ENCODE results near the gene ERCC6.

Gene ERCC6

DNA sequence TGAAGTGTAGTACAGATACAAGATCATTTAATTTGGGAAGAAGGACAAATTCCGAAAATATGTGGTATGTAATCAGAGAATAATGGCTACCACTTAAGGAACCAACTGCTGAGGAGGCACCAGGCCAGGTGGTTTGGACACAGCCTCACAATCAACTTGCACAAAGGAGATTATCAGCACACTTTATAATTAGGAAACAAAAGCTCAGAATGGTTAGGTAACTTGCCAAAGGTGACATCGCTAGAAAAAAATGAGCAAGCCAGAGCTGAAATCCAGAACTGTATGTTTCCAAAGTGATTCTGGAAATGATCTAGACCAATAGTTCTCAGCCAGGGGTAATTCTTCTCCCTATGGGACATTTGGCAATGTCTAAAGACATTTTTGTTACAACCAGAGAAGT is 36.6 kb downstream of the ERCC6 start:
- Histone ChIP-seq H3K36me3 (ENCODE audit: insufficient read depth, insufficient read length, low read length) (no peaks in the 10 kb centered on the region), H3K4me1 (ENCODE audit: insufficient read depth, insufficient read length) (no peaks in the 10 kb centered on the region), H3K9me3 (ENCODE audit: insufficient read depth, low read length) (no peaks in the 10 kb centered on the region), H3K27me3 (ENCODE audit: insufficient read depth, insufficient read length) (no peaks in the 10 kb centered on the region), H3K9ac (ENCODE audit: insufficient read length, low read depth) (no peak overlapping the region), H3K4me3 (ENCODE audit: insufficient read length, low read depth) (no peak overlapping the region)
- DNase-seq (ENCODE audit: low read depth, low spot score) = no peak
- no peak for TF ChIP-seq ZNF274 (IDR thresholded peaks at IDR 0.05; ENCODE audit: low read depth, low read length)
- no peak for TF ChIP-seq SUZ12 (IDR thresholded peaks at IDR 0.05; ENCODE audit: extremely low read depth, insufficient read depth, insufficient read length)

DNA sequence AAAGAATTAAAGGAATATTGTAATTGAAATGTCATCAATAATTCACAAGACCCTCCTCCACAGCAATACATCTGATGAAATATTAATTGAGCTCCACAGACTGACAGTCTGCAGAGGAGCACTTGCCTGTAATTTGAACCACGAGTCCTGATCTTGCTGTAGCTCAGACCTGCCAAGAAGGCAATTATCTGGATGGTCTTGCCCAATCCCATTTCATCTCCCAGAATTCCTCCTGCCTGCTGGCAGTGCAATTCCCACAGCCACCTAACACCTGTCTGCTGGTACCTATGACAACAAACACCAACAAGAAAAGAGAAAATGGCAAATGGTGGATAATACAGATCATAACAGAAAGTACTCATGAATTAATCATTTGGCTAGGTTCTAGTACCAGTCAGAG is 38.5 kb downstream of the ERCC6 start:
- Histone ChIP-seq H3K36me3 (ENCODE audit: insufficient read depth, insufficient read length, low read length) (no peaks in the 10 kb centered on the region), H3K9me3 (ENCODE audit: insufficient read depth, low read length) (no peaks in the 10 kb centered on the region), H3K4me3 (ENCODE audit: insufficient read length, low read depth) (no peak overlapping the region), H3K27me3 (ENCODE audit: insufficient read depth, insufficient read length) (no peaks in the 10 kb centered on the region), H3K4me1 (ENCODE audit: insufficient read depth, insufficient read length) (no peaks in the 10 kb centered on the region), H3K9ac (ENCODE audit: insufficient read length, low read depth) (no peak overlapping the region)
- no peak for DNase-seq (ENCODE audit: low read depth, low spot score)
- no peak for TF ChIP-seq ZNF274 (IDR thresholded peaks at IDR 0.05; ENCODE audit: low read depth, low read length)
- TF ChIP-seq SUZ12 (IDR thresholded peaks at IDR 0.05; ENCODE audit: extremely low read depth, insufficient read depth, insufficient read length) = no peak
- TF ChIP-seq YY1 (IDR thresholded peaks at IDR 0.05; ENCODE audit: insufficient read depth, insufficient read length) = no peak

DNA sequence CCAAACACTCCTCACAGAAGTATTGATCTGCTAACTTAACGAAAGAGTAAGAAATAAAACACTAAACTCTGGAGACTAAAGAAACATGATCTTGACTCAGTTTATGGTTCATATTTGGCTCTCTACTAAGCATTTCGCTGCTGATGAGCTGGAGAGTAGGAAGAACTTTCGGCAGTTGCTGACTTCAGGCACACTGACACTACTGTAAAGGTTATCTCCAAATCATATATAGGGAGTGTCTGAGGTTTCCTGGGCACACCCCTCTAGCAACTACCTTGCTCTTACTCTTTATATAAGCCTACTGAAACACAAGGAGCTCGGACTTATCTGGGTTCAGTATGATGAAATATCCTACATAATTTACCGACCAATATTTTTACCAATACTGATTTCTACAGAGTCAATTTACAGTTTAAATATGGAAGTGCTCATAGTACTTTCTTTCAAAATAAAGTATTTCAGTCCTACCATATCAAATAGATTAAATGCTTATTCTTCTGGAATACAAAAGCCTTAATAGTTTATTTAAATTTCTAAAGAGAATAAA is 39.5 kb downstream of the ERCC6 start:
- H3K36me3 ChIP-seq (ENCODE audit: insufficient read depth, insufficient read length, low read length) = no peaks in the 10 kb centered on the region
- no peaks in the 10 kb centered on the region for H3K27me3 ChIP-seq (ENCODE audit: insufficient read depth, insufficient read length)
- no peak overlapping the region for H3K9ac ChIP-seq (ENCODE audit: insufficient read length, low read depth)
- H3K4me3 ChIP-seq (ENCODE audit: insufficient read length, low read depth) = no peak overlapping the region
- TF ChIP-seq ZNF274 (IDR thresholded peaks at IDR 0.05; ENCODE audit: low read depth, low read length) (no peak), YY1 (IDR thresholded peaks at IDR 0.05; ENCODE audit: insufficient read depth, insufficient read length) (no peak), SUZ12 (IDR thresholded peaks at IDR 0.05; ENCODE audit: extremely low read depth, insufficient read depth, insufficient read length) (no peak)
- DNase-seq (ENCODE audit: low read depth, low spot score) = no peak
- no peaks in the 10 kb centered on the region for H3K9me3 ChIP-seq (ENCODE audit: insufficient read depth, low read length)
- no peaks in the 10 kb centered on the region for H3K4me1 ChIP-seq (ENCODE audit: insufficient read depth, insufficient read length)

DNA sequence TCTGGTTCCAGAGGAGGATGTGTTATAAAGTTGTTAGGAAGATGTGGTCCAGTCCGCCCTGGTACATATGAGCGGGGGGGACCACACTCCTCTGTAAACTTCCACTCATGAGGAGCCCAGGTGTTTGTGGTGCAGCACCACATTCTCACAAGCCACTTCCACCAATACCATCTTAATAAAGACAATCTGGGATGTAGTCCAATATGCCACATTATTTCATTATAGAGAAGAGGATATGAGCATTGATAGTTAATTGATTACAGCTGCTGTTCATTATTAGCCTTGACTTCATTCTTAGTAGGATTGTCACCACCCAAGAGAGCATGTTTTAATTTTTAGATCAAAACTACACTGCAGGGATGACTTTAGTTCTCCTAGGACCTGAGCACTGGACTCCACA is 40.5 kb downstream of the ERCC6 start:
- H3K9ac ChIP-seq (ENCODE audit: insufficient read length, low read depth) = no peak overlapping the region
- H3K36me3 ChIP-seq (ENCODE audit: insufficient read depth, insufficient read length, low read length) = no peaks in the 10 kb centered on the region
- H3K27me3 ChIP-seq (ENCODE audit: insufficient read depth, insufficient read length) = no peaks in the 10 kb centered on the region
- H3K4me3 ChIP-seq (ENCODE audit: insufficient read length, low read depth) = no peak overlapping the region
- no peak for DNase-seq (ENCODE audit: low read depth, low spot score)
- TF ChIP-seq SUZ12 (IDR thresholded peaks at IDR 0.05; ENCODE audit: extremely low read depth, insufficient read depth, insufficient read length) (no peak), ZNF274 (IDR thresholded peaks at IDR 0.05; ENCODE audit: low read depth, low read length) (no peak), YY1 (IDR thresholded peaks at IDR 0.05; ENCODE audit: insufficient read depth, insufficient read length) (no peak)
- H3K9me3 ChIP-seq (ENCODE audit: insufficient read depth, low read length) = no peaks in the 10 kb centered on the region
- no peaks in the 10 kb centered on the region for H3K4me1 ChIP-seq (ENCODE audit: insufficient read depth, insufficient read length)

GRCh38 chr10:49497358-49497757 is 41.6 kb downstream of the ERCC6 start:
- Histone ChIP-seq H3K9ac (ENCODE audit: insufficient read length, low read depth) (no peak overlapping the region), H3K27me3 (ENCODE audit: insufficient read depth, insufficient read length) (no peaks in the 10 kb centered on the region), H3K4me1 (ENCODE audit: insufficient read depth, insufficient read length) (no peaks in the 10 kb centered on the region), H3K36me3 (ENCODE audit: insufficient read depth, insufficient read length, low read length) (no peaks in the 10 kb centered on the region), H3K4me3 (ENCODE audit: insufficient read length, low read depth) (no peak overlapping the region), H3K9me3 (ENCODE audit: insufficient read depth, low read length) (no peaks in the 10 kb centered on the region)
- TF ChIP-seq YY1 (IDR thresholded peaks at IDR 0.05; ENCODE audit: insufficient read depth, insufficient read length) (no peak), SUZ12 (IDR thresholded peaks at IDR 0.05; ENCODE audit: extremely low read depth, insufficient read depth, insufficient read length) (no peak), ZNF274 (IDR thresholded peaks at IDR 0.05; ENCODE audit: low read depth, low read length) (no peak)
- no peak for DNase-seq (ENCODE audit: low read depth, low spot score)

DNA sequence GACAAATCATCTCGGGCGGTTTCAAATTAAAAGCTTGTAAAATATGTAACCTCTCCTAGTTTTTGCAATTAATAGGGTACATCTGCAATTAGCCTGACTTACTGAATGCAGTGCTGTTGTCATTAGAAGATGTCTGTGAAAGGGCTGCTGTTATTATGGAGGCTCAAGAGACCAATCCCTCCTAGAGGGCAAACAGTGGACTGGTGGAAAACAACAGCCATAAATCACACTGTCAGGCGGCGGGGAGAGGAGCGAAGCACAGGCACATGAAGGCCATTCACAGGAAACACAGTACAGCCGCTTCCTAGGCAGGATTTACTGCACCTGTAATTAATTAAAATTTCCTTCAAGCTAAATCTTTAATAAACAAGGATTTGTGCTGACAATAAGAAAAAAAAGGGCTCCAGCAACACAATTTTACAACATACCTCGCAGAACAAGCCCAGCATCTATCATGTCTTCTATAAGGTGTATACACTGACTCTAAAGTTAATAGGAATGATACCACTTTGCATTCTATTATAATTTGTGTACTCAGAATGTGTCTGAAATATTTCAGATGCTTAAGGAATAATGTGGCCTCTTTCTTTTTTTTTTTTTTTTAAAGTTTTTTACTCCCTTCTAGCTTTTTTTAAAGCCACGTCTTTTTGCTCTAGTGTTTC is 50.7 kb downstream of the ERCC6 start:
- Histone ChIP-seq H3K4me3 (ENCODE audit: insufficient read length, low read depth) (no peak overlapping the region), H3K27me3 (ENCODE audit: insufficient read depth, insufficient read length) (no peaks in the 10 kb centered on the region), H3K9me3 (ENCODE audit: insufficient read depth, low read length) (no peaks in the 10 kb centered on the region), H3K36me3 (ENCODE audit: insufficient read depth, insufficient read length, low read length) (no peaks in the 10 kb centered on the region), H3K4me1 (ENCODE audit: insufficient read depth, insufficient read length) (no peaks in the 10 kb centered on the region), H3K9ac (ENCODE audit: insufficient read length, low read depth) (no peak overlapping the region)
- no peak for DNase-seq (ENCODE audit: low read depth, low spot score)
- no peak for TF ChIP-seq SUZ12 (IDR thresholded peaks at IDR 0.05; ENCODE audit: extremely low read depth, insufficient read depth, insufficient read length)
- no peak for TF ChIP-seq YY1 (IDR thresholded peaks at IDR 0.05; ENCODE audit: insufficient read depth, insufficient read length)
- no peak for TF ChIP-seq ZNF274 (IDR thresholded peaks at IDR 0.05; ENCODE audit: low read depth, low read length)

DNA sequence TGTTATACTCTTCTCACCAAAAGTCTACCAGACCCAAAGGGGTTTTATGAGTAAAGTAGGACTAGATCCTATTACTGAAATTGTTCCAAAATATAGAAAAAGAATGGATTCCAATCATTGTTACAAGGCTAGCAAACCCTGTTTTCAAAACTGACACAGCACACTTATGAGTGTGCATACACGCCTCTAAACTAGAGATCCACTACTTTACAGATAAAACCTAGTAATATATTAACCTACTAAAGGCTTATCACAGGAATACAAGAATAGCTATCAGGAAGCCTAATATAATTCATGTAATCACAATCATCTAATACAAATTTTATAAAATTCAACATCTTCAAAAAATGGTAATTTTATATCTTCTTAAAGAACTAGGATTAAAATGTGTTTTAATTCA is 52.2 kb downstream of the ERCC6 start:
- Histone ChIP-seq H3K36me3 (ENCODE audit: insufficient read depth, insufficient read length, low read length) (no peaks in the 10 kb centered on the region), H3K4me3 (ENCODE audit: insufficient read length, low read depth) (no peak overlapping the region)
- no peak for TF ChIP-seq YY1 (IDR thresholded peaks at IDR 0.05; ENCODE audit: insufficient read depth, insufficient read length)
- TF ChIP-seq SUZ12 (IDR thresholded peaks at IDR 0.05; ENCODE audit: extremely low read depth, insufficient read depth, insufficient read length) = no peak
- no peak for TF ChIP-seq ZNF274 (IDR thresholded peaks at IDR 0.05; ENCODE audit: low read depth, low read length)

More for the DNA sequence above, 52.2 kb downstream of the ERCC6 start:
- no peaks in the 10 kb centered on the region for H3K27me3 ChIP-seq (ENCODE audit: insufficient read depth, insufficient read length)
- no peak for DNase-seq (ENCODE audit: low read depth, low spot score)
- H3K9ac ChIP-seq (ENCODE audit: insufficient read length, low read depth) = no peak overlapping the region
- H3K9me3 ChIP-seq (ENCODE audit: insufficient read depth, low read length) = no peaks in the 10 kb centered on the region
- H3K4me1 ChIP-seq (ENCODE audit: insufficient read depth, insufficient read length) = no peaks in the 10 kb centered on the region
